ENCODE data around the gene PRKAG2.

Gene PRKAG2

DNA sequence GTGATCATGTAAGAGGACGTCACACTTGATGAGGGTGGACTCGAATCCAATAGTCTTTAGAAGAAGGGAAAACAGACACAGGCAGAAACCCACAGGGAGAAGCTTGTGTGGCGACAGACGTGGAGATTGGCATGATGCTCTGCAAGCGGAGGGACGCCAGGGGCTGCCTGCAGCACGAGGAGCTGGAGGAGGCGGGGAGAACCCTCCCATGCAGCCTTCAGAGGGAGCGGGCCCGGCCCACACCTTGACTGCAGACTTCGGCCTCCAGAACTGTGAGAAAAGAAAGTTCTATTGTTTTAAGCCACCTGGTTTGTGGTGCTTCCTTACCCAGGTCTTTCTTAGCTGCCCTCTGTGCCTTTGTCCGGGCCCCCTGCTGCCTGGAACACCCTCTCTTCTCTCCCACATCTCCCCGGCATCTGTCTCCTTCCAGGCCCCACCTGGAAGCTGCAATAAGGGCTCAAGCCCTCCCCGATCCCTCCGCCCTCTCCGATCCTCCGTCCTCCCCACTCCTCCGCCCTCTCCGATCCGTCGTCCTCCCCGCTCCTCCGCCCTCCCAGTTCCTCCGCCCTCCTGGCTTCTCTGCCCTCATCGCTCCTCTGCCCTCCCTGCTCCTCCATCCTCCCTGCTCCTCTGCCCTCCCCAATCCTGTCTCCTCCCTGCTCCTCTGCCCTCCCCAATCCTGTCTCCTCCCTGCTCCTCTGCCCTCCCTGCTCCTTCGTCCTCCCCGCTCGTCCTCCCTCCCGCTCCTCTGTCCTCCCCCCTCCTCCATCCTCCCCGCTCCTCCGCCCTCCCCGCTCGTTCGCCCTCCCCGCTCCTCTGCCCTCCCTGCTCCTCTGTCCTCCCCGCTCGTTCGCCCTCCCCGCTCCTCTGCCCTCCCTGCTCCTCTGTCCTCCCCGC lies 17.4 kb upstream of the PRKAG2 start:
- no peak overlapping the region for H3K27ac Mint-ChIP-seq
- no peaks in the 10 kb centered on the region for H3K36me3 Mint-ChIP-seq
- ATAC-seq (peak; percentile 22), DNase-seq (ENCODE audit: low spot score in 2 of 2) (no peak)
- no peaks in the 10 kb centered on the region for H3K9me3 Mint-ChIP-seq
- H3K4me1 Mint-ChIP-seq, result peaks cover 5% of the 10 kb centered on the region
- H3K4me3 Mint-ChIP-seq, result no peak overlapping the region

DNA sequence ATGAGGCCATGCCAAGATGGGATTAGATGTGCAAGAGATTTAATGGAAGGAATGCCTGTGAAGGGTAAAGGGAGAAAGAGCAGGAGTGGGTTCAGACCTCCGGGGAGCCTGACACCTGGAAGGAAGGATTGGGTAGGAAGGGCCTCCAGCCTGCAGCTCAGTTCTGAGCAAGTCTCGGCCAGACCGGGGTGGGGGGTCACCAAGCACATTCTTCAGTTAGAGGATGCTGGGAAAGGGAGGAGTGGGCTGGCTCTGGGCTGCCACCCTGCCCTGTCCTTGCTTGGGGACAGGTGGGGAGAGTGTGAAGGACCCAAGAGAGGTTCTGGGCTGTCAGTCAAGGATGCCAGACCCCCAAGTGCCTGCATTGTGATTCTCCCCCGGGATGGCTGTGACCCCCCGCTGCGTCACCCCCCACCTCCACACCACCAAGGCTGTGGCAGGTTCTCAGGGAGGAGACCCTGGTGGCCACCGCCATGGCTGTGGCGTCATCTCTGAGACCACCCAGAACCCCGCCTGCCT lies 16.5 kb upstream of the PRKAG2 start:
- H3K4me1 Mint-ChIP-seq, result peaks cover 5% of the 10 kb centered on the region
- DNase-seq (ENCODE audit: low spot score in 2 of 2) (no peak), ATAC-seq (no peak)

DNA sequence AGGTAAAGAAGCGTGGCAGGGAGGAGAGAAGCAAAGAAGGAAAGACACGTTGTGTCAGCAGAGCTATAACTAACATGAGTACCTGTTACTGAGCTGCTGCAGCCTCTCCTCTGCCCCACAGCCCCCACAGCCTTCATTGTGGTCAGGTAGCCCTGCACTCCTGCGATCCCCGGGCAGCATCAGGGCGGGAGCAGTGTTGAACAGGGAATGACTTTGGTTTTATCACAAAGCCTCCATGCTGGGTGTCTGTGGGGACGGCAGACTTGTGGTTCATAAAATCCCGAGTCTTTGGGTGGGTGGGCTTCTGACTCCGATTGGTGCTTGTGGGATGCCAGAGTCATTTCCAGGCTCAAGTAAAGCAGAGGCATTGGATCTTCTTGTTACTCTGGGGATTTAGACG lies 14.8 kb upstream of the PRKAG2 start:
- Mint-ChIP-seq H3K4me1 (peaks cover 5% of the 10 kb centered on the region), H3K9me3 (no peaks in the 10 kb centered on the region), H3K36me3 (no peaks in the 10 kb centered on the region), H3K27ac (no peak overlapping the region), H3K4me3 (no peak overlapping the region)
- no peak for DNase-seq (ENCODE audit: low spot score in 2 of 2)
- no peak for ATAC-seq

More for the DNA sequence above, 16.5 kb upstream of the PRKAG2 start:
- Mint-ChIP-seq H3K36me3 (no peaks in the 10 kb centered on the region), H3K9me3 (no peaks in the 10 kb centered on the region), H3K4me3 (no peak overlapping the region), H3K27ac (no peak overlapping the region)

DNA sequence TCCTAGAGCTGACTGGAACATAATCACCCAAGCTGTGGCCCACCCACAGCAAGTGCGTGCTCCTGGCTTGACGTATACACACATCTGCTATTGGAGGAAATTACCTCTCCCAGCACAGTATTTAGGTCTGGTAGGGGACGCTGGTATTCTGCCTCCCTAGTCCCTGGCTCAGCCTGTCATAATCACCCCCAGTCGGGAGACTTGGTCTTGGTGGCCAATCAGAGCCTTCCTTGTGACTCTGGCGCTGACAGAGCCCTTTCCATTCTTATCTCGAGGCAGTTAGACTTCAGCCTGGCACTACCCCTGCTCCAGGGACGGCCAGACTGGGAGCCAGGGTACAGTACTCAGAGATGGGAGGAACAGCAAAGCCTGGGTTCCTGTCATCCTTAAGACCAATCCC lies 14.3 kb upstream of the PRKAG2 start:
- H3K36me3 Mint-ChIP-seq, result no peaks in the 10 kb centered on the region
- no peak for DNase-seq (ENCODE audit: low spot score in 2 of 2)
- no peaks in the 10 kb centered on the region for H3K9me3 Mint-ChIP-seq
- no peak for ATAC-seq
- H3K27ac Mint-ChIP-seq, result no peak overlapping the region
- H3K4me1 Mint-ChIP-seq, result peaks cover 5% of the 10 kb centered on the region
- no peak overlapping the region for H3K4me3 Mint-ChIP-seq

DNA sequence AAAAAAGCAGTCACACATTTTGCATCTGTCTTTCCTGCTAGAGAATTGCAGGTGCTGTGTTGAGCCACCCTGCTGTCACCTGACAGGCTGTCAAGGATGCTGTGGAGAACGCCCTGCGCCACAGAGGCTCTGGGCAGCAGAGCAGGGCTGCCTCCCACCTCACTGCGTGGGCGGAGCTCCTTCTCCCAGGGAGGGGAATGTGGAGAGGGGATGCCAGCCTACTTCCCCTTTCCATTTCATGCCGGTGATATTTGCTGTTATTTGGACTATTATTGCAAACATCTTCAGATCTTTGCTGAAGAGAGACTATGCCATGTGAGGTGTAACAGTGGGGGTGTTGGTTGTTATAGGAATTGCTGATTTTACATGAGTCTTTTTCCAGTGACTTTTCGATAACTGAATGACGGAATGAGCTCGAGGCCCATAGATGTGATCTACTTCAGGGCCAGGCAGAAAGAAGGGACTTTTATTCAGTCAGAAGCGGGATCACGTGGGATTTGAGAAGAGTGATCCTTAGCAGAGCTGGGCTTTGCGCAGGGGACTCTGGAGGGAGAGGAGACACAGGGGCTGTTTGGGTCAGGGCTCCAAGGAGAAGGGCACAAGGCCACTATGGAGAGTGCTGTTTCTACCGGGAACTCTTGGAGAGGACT lies 13.6 kb upstream of the PRKAG2 start:
- no peak for ATAC-seq
- H3K4me3 Mint-ChIP-seq, result no peak overlapping the region
- no peaks in the 10 kb centered on the region for H3K9me3 Mint-ChIP-seq

DNA sequence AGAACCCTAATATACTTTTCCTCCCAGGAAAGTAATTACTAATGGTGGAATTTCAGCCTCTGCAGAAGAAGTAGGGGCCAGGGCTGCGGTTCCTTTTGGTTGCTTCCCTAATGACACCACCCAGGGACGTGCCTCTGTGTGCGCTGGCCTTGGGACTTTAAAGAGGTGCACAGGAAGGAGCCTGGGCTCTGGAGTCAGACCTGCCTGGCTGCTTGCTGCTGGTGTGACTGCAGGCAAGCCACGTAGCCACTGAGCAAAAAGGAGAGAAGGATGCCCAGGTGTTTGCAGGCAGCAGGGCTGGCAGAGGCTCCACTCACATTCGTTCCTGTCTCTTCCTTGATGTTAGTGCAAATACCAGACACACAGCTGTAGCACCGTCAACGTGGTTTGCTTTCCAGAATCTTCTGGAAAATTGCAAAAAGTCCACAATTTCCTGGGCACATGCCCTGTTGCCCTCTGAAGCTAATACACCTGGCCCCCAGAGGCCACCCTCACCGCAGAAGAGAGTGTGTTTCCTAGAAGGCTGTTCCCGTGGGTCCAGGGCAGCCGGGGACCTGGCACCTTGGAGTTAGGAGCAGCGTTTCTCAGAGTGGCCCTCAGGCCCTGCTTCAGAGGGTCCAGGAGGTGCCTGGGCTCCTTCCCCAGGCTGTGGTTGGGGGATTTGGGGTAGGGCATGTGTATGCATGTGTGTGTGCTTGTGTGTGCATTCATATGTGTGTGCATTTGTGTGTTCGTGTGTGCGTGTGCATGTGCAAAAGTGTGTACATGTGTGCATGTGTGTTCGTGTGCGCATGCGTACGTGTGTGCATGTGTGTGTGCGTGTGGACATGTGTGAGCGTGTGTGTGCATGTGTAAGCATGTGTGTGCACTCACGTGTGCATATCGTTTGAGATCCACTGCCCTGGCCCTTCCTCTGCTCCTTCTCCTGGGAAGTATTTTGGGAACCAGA lies 12.8 kb upstream of the PRKAG2 start:
- Mint-ChIP-seq H3K9me3 (no peaks in the 10 kb centered on the region), H3K36me3 (no peaks in the 10 kb centered on the region), H3K4me1 (peaks cover 5% of the 10 kb centered on the region), H3K27ac (no peak overlapping the region), H3K4me3 (no peak overlapping the region)
- DNase-seq (ENCODE audit: low spot score in 2 of 2) (no peak), ATAC-seq (no peak)

More for the DNA sequence above, 13.6 kb upstream of the PRKAG2 start:
- DNase-seq (ENCODE audit: low spot score in 2 of 2), result no peak
- Mint-ChIP-seq H3K27ac (no peak overlapping the region), H3K36me3 (no peaks in the 10 kb centered on the region), H3K4me1 (peaks cover 5% of the 10 kb centered on the region)

DNA sequence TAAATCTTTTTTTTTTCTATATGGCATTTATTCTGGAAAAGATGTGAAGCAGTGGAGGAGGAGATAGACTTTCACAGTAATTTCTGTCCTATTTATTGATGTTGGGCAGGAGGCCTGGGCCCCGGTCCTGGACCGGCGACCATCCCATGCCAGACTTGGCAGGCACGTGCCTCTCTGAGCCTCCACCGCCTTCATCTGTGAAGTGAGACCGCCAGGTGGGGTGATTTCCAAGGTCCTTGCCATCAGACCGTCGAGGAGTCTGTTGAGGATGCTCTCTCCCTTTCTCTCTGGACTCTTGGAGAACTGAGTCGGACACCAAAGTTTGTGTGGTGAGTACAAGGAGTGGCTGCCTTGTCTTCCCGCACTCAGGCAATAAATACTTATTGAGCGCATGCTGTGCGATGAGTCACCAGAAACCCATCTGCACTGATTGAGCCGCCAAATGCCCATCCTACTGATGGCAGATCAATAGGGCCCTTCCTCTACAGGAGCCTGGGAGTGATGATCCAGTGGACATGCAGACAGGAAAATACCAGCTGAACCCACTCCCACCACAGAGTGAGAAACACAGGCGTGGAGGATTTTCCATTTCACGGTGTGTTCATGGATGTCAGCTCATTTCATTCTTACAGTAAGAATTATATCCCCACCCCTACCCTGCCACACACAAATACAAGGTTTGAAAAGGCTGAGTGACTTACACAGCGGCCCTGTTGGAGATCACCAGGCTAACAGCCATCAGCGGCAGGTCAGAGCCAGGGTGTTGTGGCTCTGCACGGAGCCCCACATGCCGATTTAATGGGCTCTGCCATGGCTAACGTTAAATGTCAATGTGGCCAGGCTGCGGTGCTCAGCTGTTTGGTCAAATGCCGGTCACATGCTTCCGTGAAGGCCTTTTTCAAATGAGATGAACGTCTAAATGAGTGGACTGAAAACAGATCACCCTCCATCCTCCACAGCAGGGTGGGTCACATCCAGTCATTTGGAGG lies 11.5 kb upstream of the PRKAG2 start:
- ATAC-seq (no peak), DNase-seq (ENCODE audit: low spot score in 2 of 2) (no peak)
- Mint-ChIP-seq H3K4me3 (no peak overlapping the region), H3K27ac (no peak overlapping the region), H3K4me1 (peaks cover 5% of the 10 kb centered on the region), H3K9me3 (no peaks in the 10 kb centered on the region), H3K36me3 (no peaks in the 10 kb centered on the region)

DNA sequence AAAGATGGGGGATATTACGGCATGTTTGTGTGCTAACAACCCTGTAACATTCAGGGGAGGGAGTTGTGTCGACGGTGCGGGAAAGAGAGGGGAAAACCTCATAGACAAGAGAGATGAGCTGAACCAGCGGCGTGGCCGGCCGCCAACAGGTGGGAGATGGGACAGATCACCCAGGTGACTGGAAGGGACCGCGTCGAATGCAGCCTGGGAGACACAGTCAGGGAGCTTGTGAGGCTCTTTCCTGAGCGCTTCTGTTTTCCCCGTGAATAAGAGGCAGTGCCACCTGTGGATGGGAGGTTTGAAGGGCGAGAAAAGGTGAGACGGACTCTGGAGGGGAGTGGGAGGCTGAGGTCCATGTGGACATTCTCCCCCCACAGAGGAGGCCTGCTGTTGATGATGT lies 9.9 kb upstream of the PRKAG2 start:
- Mint-ChIP-seq H3K36me3 (no peaks in the 10 kb centered on the region), H3K27ac (no peak overlapping the region), H3K4me3 (no peak overlapping the region), H3K4me1 (peaks cover 5% of the 10 kb centered on the region), H3K9me3 (no peaks in the 10 kb centered on the region)
- no peak for DNase-seq (ENCODE audit: low spot score in 2 of 2)
- ATAC-seq, result no peak

DNA sequence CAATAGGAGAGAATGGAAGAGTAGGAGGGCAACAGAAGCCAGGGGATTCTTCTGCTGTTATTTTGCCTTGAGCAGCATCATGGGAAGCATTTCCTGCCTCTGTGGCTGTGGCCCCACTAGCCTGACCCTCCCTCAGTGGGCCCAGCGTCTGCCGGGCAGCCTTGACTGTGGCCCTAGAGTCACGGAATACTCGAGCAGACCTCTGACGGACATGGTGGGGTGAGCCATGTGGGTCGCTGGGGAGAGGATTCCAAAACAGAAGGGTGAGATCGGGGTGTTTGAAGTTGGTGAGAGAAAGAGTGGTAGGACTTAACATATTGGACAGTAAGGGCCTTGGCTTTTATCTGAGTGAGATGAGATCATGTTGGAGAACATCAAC lies 8.3 kb upstream of the PRKAG2 start:
- ATAC-seq (no peak), DNase-seq (ENCODE audit: low spot score in 2 of 2) (no peak)
- no peaks in the 10 kb centered on the region for H3K4me1 Mint-ChIP-seq
- no peaks in the 10 kb centered on the region for H3K9me3 Mint-ChIP-seq
- H3K36me3 Mint-ChIP-seq, result no peaks in the 10 kb centered on the region
- H3K4me3 Mint-ChIP-seq, result no peak overlapping the region
- H3K27ac Mint-ChIP-seq, result peak overlapping the region; percentile 1

DNA sequence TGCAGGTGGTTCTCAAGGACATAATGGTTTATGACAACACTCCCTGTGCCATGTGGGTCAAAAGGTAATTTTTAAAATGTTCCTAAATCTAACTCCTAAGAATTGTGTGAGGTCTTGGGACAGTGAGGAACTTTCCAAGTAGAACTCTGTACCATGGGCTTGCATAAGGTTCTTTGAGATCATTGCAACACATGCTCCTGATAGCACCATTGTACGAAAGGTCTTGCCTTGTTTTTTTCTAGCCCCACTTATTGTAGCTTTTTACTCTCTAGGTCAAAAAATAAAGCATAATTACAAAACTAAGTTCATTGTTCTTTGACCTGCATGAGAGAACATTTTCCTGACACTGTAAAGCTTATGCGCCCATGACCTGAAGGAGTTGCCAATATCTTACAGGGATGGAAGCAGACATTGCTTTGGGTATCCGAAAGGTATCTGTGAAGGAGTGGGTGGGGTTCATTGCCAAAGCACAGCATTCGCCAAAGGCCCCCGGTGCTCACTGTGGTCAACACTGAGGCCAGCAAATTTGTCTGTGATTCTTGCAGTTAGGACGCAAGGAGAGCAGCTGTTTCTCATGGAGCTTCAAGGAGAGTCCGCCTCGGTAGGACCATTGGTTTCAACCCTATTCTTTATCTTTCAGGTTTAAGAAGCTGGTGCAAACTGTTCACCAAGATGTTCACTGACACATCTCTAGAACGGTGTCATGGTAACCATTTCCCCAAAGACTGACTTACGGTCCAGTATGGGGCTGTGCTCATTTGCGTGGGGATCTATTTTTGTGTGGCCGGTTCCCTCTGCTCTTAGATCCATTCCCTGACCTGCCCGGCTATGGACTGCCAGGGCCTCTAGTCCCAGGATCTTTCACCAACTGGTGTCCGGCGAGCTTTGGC lies 7.6 kb upstream of the PRKAG2 start:
- DNase-seq (ENCODE audit: low spot score in 2 of 2) (no peak), ATAC-seq (no peak)
- H3K9me3 Mint-ChIP-seq, result no peaks in the 10 kb centered on the region
- H3K4me1 Mint-ChIP-seq, result no peaks in the 10 kb centered on the region
- no peak overlapping the region for H3K27ac Mint-ChIP-seq
- no peaks in the 10 kb centered on the region for H3K36me3 Mint-ChIP-seq
- no peak overlapping the region for H3K4me3 Mint-ChIP-seq

DNA sequence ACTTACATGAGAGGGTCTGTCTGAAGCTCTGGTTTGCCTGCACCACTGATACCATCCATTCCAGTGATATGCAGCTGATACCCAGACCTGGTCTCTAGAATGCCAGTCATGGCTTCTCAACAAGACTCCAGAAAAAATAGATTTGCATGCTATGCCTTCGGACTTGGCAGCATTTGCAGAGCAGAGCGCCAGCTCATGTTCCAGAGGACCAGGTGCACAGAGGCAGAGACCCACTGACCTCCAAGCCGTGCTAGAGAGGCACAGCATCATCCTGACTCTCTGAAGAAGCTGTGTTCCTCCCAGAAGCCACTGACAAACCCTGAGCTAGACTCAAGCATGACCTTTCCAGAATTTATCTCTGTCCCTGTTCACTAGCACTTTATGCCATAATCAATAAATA lies 6.9 kb upstream of the PRKAG2 start:
- no peak for ATAC-seq
- no peak for DNase-seq (ENCODE audit: low spot score in 2 of 2)
- Mint-ChIP-seq H3K27ac (no peak overlapping the region), H3K9me3 (no peaks in the 10 kb centered on the region), H3K4me1 (no peaks in the 10 kb centered on the region), H3K4me3 (no peak overlapping the region), H3K36me3 (no peaks in the 10 kb centered on the region)

DNA sequence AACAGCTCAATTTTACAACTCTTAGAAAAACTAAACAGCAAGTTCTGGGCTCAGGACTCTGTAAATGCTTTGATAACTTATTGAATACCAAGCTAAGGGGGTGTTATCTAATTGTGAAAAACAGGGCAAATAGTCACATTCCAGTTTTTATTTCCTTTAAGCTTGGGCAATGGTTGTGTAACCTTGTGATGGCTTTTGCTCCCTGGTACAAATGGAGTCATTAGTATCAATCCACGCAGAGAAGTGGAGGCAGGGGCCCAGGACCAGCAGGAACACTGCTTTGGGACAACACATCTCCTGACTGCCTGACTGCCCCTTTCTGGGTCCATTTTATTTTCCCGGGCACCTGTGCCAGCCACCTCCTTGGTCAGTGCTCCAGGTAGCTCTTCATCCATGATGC lies 5.8 kb upstream of the PRKAG2 start:
- H3K36me3 Mint-ChIP-seq, result no peaks in the 10 kb centered on the region
- no peak for DNase-seq (ENCODE audit: low spot score in 2 of 2)
- H3K27ac Mint-ChIP-seq, result no peak overlapping the region
- H3K9me3 Mint-ChIP-seq, result no peaks in the 10 kb centered on the region
- no peak for ATAC-seq
- peaks cover 9% of the 10 kb centered on the region for H3K4me1 Mint-ChIP-seq
- no peak overlapping the region for H3K4me3 Mint-ChIP-seq

DNA sequence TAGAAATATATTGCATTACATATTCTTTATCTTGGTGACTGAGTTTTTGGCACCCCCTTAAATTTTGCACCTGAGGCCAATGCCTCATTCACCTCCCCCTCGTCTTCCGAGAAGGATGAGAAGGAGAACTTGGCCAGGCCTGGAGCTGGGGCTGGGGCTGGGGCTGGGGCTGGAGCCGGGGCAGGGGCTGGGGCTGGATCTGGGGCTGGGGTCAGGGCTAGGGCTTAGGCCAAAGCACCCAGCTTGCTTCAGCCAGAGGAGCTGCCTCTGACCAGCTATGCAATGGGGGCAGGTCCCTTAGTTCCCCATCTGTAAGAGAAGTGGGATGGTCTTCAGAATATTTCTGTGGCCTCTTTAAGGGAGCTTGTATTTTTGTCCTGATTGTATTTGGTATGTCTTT lies 3.8 kb upstream of the PRKAG2 start:
- Mint-ChIP-seq H3K27ac (no peak overlapping the region), H3K9me3 (no peaks in the 10 kb centered on the region), H3K4me3 (no peak overlapping the region), H3K4me1 (peaks cover 14% of the 10 kb centered on the region), H3K36me3 (peaks cover 9% of the 10 kb centered on the region)
- ATAC-seq (no peak), DNase-seq (ENCODE audit: low spot score in 2 of 2) (no peak)

All from stimulated activated effector memory CD8-positive, alpha-beta T cell treated with anti-CD3 and anti-CD28 coated beads, Interleukin-12 subunit alpha, Interleukin-12 subunit beta, amount 100 ng/mL, for 72 hours (primary cell).